Right kidney (tissue), 1 donor: ENCODE data around the gene PCBD1.
"Not testable (repeated sequence)": the region's sequence is repeated elsewhere in the genome, so short reads cannot be mapped to it uniquely, and the experiment has no call there.

Source experiments
- DNase-seq: peaks from one replicate; pipeline ENCODE4 v3.0.0-alpha.2; 2016

The PCBD1 gene

GRCh38 chr10:70864935-70865334, 23.4 kb downstream of the PCBD1 start:
- no peak for DNase-seq

GRCh38 chr10:70863470-70864160, 24.8 kb downstream of the PCBD1 start:
- DNase-seq, result no peak

- DNase-seq, result not testable (repeated sequence)
Observed at GRCh38 chr10:70861495-70862197, 26.7 kb downstream of the PCBD1 start.

GRCh38 chr10:70858759-70859158, 29.6 kb downstream of the PCBD1 start:
- no peak for DNase-seq

GRCh38 chr10:70856454-70856853, 31.9 kb downstream of the PCBD1 start:
- DNase-seq, result no peak

- DNase-seq, result no peak
Observed at GRCh38 chr10:70853457-70853856, 34.9 kb downstream of the PCBD1 start.

GRCh38 chr10:70853038-70853437, 35.3 kb downstream of the PCBD1 start:
- DNase-seq, result no peak

- no peak for DNase-seq
Observed at GRCh38 chr10:70851597-70852475, 36.5 kb downstream of the PCBD1 start.

- no peak for DNase-seq
Observed at GRCh38 chr10:70850097-70850496, 38.3 kb downstream of the PCBD1 start.

GRCh38 chr10:70849582-70850016, 38.8 kb downstream of the PCBD1 start:
- no peak for DNase-seq

- DNase-seq, result no peak
Observed at GRCh38 chr10:70847659-70848360, 40.6 kb downstream of the PCBD1 start.

GRCh38 chr10:70846795-70847194, 41.6 kb downstream of the PCBD1 start:
- DNase-seq, result no peak

GRCh38 chr10:70845816-70846215, 42.5 kb downstream of the PCBD1 start:
- DNase-seq, result no peak

- DNase-seq, result no peak
Observed at GRCh38 chr10:70845256-70845655, 43.1 kb downstream of the PCBD1 start.

- no peak for DNase-seq
Observed at GRCh38 chr10:70843776-70844489, 44.4 kb downstream of the PCBD1 start.

- no peak for DNase-seq
Observed at GRCh38 chr10:70843333-70843732, 45.0 kb downstream of the PCBD1 start.

GRCh38 chr10:70840836-70841235, 47.5 kb downstream of the PCBD1 start:
- no peak for DNase-seq

GRCh38 chr10:70838270-70838805, 50.0 kb downstream of the PCBD1 start:
- no peak for DNase-seq

GRCh38 chr10:70837660-70838059, 50.7 kb downstream of the PCBD1 start:
- no peak for DNase-seq

- no peak for DNase-seq
Observed at GRCh38 chr10:70836319-70836718, 52.0 kb downstream of the PCBD1 start.

- no peak for DNase-seq
Observed at GRCh38 chr10:70834441-70835151, 53.8 kb downstream of the PCBD1 start.
